NCI-H2227 treated with DMSO at 0.1 percent for 48 hours (cell line): ENCODE data around the gene PELI2.

Source experiments
- DNase-seq: peaks from one replicate; lab custom pipeline; 2025; lab: John Stamatoyannopoulos, UW

The PELI2 gene

GRCh38 chr14:56117765-56118610, at the start of gene PELI2:
TSS of gene PELI2 (plus strand) at chr14:56118411. CDS start at chr14:56118661, 250 bp downstream.
- peak; percentile 78 for DNase-seq

DNA sequence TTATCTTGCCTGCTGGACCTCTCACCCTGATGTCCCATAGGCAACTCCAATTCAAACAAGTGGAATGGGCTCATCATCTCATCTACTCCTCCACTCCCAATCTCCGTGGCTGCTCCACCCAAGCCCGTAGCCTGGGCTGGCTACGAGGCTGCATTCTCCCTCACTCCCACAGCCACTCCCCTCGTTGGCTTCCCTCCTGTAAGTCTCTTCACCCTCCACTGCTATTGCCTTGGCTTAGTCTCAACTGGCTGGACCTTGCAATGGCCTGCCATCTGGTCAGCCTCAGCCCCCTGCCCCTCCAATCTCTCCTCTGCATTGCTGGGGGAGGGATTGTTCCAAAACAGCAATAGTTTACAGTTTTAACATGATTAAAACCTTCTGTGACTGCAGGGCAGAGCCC, 44.4 kb upstream of the PELI2 start:
- no peak for DNase-seq

DNA sequence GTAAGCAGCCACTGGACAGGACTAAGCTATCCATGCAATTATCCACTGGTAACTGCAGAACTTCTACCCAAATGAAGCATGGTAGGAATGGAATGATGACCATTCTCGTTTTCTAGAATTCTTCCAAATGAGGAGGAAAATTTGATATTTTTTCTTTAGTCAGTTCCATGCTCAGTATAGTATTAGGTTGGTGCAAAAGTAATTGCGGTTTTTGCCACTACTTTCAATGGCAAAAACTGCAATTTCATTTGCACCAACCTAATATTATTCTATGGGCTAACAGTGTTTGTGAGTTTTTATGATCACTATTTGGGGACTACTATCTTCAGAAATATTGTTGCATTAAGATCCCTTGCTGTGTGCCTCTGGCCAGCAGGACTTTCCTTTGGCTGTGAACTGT, 42.9 kb upstream of the PELI2 start:
- no peak for DNase-seq

- no peak for DNase-seq
Observed at GRCh38 chr14:56081139-56081538, 37.1 kb upstream of the PELI2 start.

- no peak for DNase-seq
Observed at GRCh38 chr14:56082880-56083279, 35.3 kb upstream of the PELI2 start.

DNA sequence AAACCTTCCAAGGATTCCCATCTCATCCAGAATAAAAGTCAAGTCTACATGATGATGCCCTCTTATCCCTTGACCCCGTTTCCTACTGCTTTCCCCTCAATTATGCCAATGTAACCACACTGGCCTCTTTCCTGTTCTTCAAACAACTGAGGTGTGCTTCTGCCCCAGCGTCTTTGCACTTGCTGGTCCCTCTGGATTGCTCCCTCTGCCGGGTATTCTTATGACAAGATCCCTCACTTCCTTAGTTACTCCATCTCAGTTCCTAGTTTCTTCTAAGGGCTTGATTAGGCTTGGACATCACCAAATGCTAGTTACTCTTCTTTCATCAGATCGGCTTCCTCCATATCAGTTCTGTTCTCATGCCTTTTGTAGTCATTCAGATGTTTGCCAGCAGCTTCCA, 32.7 kb upstream of the PELI2 start:
- DNase-seq, result no peak

DNA sequence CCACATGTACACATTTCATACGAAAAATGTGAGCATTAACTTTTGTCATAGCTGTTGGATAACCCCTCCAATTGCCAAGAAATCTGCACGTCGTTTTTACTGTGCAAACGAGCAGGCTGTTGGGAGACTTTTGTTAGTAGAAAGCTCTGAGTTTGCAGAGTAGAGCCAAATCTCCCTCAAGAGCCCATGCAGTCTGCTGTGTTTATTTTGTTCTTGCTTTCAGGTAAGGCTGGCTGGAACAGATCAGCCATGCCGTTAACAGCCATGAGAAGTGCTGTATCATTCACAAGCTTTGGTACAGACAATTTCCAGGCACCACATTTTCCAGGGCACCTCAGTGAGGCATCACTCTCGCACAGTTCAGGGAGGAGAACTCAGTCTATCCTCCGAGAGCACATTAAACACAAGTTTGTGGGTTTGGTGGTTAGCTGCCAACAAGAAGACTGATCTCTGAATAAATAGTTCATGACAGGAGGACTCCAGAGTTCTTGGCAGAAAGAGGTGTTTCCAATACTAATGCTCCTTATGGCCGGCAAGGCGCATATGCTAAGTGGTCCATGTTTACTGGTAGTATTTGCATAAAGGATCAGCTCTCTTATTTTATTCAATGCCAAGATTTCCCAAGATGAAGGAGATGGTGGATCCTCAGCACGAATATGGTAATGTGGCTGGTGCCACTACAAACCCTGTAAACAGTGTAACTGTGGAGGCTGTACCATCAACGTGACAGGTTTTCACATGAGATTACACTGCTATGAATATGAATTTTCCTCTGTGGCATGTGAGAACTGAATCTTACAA, 30.3 kb upstream of the PELI2 start:
- no peak for DNase-seq

DNA sequence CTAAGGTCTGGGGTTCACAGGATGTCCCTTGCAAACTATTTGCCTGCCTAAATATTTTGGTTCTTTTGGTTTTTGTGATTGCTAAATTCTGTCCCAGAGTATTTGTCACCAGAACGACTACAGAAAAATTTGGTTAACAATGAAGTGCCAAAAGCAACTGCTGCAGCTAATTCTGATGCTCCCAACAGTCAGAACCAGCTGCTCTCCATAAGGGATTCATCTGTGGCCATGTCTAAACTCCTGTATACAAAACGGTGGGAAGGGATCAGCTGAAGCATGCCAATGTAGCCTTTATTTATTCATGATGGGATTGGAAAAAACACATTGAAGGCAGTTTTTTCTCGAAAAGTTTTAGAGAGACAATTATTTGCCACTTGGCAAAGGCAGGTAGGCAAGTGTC, 29.3 kb upstream of the PELI2 start:
- DNase-seq, result no peak

DNA sequence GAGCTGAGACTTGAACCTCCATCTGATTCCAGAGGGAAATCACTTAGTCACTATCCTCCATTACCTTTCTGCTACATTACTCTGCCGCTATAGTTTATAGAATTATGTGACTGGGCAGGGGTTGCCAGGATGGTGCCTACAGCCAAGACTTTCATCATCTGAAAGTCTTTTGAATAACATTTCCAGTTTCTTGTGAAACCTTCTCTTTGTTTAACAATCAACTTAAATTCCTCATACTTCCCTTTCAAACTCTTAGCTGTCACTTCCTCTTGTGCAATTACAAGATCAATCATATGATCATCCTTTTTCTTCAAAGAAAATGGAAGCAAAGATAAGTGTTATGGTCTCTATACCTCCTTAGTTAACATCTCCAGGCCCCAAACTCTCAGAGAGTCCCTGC, 25.4 kb upstream of the PELI2 start:
- DNase-seq, result no peak

DNA sequence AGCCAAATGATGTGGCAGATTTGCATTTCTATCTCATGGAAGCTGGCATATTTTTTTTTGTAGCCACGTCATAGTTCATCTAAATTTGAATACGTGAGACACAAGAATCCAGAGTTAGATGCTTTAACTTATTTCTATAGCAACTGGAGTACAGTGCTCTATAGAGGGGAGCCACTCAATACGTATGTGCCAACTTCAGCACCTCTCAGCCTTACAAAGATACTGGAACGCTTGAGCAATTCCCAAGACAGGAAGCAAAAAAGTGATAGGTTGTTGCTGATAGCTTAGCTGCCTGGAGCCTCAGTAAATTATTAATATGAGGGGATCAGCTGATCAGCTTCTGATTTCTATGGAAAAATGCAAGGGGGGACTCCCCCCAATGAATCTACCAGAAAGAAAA, 24.1 kb upstream of the PELI2 start:
- no peak for DNase-seq

DNA sequence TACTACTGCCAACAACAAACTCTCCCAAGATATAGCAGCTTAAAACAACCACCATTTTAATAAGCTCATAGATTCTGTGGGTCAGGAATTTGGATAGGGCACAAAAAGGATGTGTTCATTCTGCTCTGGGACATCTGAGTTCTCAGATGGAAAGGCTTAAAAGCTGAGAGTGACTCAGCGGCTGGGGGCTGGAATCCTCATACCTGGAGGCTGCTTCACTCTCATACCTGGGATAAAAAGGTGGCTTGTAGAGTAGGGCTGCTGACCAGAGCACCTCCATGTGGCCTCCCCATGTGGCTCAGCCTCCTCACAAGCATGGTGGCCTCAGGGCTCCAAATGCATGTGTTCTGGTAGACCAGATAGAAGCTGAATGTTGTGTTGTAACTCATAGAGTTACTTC, 20.2 kb upstream of the PELI2 start:
- no peak for DNase-seq

DNA sequence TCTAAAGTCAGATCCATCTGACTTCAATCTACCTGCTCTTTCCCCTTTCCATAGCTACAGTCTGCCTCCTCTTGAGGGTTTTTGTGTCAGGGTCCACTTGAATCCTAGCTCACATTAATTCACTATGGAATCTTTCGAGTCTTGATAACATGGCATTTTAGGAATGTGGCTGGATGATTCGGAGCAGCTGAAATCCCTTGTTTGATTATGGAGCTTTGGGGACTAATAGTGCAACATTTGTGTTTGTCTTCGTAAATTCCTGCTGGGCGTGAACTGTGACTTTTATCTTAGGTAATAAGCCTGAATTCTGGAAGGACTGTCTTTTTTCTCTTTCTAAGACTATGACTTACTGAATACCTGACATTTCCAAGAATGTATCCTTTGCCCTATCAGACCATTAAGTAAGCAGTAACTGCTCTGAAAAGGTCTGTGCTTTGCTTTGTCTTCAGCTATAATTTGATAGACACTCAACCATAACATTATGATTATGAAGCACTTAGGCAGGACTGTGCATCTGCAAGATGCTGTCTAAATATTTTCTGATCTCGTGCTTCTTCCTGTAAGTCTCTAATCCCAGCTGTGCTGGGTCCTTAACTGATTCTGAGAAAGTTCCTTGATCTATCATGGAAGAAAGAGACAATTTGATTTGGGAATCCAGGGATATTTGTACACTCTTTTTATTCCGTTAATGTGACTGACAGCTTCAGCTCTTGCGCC, 19.0 kb upstream of the PELI2 start:
- DNase-seq, result peak; percentile 63

- no peak for DNase-seq
Observed at GRCh38 chr14:56100556-56100955, 17.7 kb upstream of the PELI2 start.

DNA sequence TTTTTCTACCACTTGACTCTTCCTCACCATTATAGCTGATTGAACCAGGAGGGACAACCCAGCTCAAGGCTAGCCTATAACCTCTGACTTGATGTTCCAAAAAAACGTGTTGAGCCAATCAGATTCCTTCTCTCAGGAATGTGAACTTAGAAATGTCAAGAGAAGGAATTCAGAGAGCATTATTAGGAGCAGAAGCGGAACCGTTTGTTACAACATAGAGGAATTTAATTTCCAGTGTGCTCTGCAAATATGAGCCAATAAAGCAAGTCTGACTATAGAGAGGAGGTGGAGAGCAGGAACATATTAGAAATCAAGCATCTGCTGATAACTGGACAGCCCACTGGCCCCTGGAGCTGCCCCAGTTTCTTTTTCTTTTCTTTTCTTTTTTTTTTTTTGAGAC, 15.3 kb upstream of the PELI2 start:
- DNase-seq, result no peak

GRCh38 chr14:56107615-56108014, 10.6 kb upstream of the PELI2 start:
- DNase-seq, result no peak

DNA sequence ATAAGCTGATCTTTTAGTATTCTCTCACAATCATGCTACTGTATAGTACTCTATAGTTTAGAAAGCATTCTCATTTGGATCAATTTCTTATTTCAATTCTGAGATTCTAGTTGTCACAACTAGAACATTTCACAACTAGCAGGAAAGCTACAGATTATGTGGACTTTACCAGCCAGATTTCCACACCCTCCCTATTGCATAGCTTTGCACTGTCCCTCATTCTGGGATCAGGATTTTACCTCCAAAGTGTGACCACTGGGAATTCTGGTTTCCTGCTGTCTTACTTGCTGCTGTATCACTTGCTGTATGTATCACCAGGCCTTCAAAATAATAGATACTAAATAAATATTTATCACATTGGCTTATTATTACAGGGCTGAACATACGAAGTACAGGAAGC, 10.2 kb upstream of the PELI2 start:
- DNase-seq, result no peak

GRCh38 chr14:56112781-56113180, 5.4 kb upstream of the PELI2 start:
- DNase-seq, result no peak

DNA sequence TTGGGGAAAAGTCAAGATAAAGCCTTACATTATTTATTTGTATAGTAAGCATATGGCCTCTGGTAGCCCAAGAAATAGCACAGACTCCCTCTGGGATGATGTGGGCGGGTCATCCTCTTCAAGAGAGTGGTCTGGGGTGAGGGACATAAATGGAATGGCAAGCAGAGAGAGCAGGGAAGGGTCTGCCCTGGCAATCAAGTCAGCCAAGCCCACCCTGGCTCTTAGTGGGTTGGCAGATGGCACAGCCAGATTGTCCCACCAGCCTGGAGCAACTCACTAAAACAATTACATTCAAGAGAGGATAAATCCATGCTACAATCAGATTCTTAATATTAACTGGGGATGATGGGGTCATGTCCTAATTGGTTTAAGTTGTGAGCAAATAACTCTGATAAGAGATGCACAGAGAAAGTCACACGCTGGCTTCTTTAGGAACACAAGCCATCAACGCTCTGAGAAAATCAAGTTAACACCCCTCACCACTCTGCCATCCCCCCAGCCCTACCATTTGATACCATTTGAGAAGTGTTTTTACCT, 2.8 kb upstream of the PELI2 start:
- no peak for DNase-seq

GRCh38 chr14:56115976-56116893, 2.0 kb upstream of the PELI2 start:
- no peak for DNase-seq

DNA sequence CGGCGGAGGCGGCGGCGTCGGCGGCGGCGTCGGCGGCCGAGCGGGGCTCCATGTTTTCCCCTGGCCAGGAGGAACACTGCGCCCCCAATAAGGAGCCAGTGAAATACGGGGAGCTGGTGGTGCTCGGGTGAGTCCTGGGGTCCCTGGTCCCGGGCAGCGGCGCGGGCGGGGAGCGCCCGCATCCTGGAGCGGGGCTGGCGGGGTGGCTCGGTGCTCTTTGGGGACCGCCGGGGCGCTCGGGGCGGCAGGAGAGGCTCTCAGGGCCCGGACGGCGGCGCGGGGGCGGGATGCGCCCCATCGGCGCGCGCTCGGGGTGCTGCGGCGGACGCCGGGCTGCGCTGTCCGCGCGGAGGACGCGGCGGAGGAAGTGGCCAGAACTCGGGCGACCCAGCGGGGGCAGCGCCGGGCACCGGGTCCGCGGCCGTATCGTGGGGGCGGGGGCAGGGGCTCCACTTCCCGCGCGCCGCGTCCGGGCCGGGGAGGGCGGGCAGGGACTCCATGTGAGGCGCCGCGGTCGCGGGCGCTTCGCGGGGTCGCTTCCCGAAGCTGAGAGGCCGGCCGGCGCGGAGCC, 485 bp downstream of the PELI2 start:
- DNase-seq, result no peak
